Hepatocyte (in vitro differentiated cells): ENCODE data around the gene SERPINA3.

Experiments
- EZH2 ChIP-seq: fragments of 200-600 bp; sonication (generic); IDR thresholded peaks from 2 replicates; pipeline ENCODE4 v1.6.1; 2016; ENCODE audit warnings: antibody characterized with exemption, mild to moderate bottlenecking, borderline replicate concordance
- EZH2phosphoT487 ChIP-seq: fragments of 200-600 bp; sonication (generic); IDR thresholded peaks from one replicate; pipeline ENCODE4 v1.6.1; 2018; ENCODE audit warnings: antibody characterized with exemption, mild to moderate bottlenecking, low read depth, moderate library complexity; ENCODE audit not compliant: unreplicated experiment, severe bottlenecking

- TF ChIP-seq EZH2 (no peak), EZH2phosphoT487 (no peak)
Observed at GRCh38 chr14:94571395-94571794, 40.8 kb upstream of the SERPINA3 start.
